GM19328 (cell line): ENCODE results near the gene TRPC4.
"Not testable (repeated sequence)": the region's sequence is repeated elsewhere in the genome, so short reads cannot be mapped to it uniquely, and the experiment has no call there.

Experiments used
- ATAC-seq: cut with Tn5 transposase; IDR thresholded peaks from one replicate; pipeline ENCODE4 v1.9.1; 2021; ENCODE audit warnings: mild to moderate bottlenecking, moderate library complexity; ENCODE audit not compliant: unreplicated experiment

Gene TRPC4

DNA sequence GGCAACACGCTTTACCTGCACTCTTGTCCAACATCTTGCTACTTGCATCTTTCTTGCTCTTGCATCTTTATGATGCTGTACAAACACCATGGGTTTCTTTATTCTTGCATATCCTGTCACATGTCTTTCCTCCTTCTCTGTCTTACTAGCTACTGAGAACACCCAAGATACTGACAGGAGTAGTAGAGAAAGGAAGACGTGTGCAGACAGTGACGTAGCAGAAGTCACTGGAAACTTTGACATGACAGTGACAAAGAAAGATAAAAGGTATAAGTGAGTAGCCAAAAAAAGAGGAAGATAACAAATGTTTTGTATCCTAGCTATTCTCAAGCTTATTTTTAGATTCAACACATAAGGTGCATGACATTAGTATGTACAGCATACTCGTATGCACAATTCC, 34.2 kb downstream of the TRPC4 start:
- ATAC-seq = no peak

DNA sequence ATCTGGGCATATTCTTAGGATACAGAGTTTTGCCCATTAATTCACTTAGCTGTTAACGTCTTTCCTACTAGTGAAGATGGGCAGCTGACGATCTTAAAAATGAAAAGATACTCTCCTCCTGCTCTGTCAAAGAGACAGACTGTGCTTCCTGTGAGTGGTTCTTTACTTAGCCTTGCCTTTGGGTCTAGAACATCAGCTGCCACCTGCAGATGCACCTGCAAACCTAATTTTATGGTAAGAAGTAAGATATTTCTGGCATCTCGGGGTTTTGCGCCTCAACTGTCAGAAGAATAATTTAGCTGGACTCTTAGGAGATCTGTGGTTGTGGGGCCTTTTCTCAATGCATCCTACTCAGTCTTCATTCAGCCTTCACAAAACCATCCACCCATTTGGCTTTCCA, 36.2 kb downstream of the TRPC4 start:
- ATAC-seq = no peak

DNA sequence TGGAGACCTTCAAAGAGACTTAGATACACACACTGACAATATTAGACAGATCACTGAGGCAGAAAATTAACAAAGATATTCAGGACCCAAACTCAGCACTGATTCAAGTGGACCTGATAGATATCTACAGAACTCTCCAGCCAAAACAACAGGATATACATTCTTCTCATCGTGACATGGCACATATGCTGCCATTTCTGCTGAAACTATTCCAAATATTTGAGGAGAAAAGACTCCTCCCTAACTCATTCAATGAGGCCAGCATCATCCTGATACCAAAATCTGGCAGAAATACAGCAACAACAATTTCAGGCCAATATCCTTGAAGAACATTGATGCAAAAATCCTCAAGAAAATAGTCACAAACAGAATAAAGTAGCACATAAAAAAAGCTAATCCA, 53.3 kb downstream of the TRPC4 start:
- ATAC-seq = no peak

DNA sequence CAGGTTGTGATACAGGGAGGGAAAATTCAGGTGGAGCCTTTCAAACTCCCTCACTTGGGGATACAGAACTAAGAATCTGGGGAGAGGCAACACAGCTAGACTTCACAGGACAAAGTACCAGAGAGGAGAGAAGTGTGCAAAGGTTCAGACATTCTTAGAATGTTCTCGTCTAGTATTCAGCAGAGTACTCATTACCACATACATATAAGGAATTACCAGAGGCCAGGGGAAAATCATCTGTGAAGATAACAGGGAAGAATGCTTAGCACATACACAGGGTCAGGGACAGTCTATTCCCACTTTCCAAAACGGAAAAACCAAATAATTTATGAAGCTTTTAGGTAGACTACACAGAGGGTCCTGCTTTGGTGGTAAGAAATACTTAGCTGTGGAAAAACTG, 58.1 kb downstream of the TRPC4 start:
- ATAC-seq = no peak

DNA sequence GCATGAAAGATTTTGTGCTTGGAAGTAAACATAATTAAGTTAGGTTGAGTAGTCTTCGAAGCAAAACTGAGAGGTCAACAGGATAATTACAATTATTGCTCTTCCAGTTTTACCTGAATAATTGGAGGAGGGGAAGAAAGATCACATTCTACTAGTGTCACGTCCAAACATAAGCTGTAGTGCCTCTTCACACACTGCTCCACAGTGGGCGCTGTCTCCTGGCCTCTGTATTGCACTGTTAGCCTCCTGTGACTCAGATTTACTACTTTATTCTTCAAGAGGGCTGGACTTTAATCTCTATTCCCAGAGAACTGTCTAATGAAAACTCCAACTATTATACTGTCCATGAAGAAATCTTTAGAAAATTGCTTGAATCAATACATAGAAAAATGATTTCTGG, 62.9 kb downstream of the TRPC4 start:
- no peak for ATAC-seq

DNA sequence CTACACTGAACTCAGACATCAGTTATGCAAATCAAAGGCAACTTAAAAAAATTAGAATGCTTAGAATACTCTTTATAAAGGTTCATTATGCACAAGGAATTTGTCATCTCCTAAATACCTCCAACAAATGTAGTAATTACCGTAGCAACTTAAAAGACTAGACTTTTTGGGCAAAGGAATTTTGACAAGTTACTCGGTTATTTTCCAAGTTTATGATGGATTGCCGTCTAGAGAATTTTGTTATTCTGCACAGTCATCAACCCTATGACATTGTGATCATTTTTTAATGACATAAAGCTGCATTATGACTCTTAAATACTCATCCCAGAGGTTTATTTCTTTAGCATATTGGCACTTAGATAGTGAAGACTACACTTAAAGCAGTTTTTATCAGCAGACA, 71.9 kb downstream of the TRPC4 start:
- ATAC-seq = no peak

DNA sequence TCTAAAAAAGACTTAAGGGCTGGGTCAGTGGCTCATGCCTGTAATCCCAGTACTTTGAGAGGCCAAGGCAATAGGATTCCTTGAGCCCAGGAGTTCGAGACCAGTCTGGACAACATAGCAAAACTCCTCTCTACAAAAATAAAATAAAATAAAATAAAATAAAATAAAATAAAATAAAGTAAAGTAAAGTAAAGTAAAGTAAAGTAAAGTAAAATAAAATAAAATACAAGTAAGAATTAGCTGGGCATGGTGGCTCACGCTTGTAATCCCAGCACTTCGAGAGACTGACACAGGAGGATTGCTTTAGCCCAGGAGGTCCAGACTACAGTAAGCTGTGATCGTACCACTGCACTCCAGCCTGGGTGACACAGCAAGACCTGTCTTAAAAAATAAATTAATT, 72.8 kb downstream of the TRPC4 start:
- ATAC-seq = not testable (repeated sequence)

DNA sequence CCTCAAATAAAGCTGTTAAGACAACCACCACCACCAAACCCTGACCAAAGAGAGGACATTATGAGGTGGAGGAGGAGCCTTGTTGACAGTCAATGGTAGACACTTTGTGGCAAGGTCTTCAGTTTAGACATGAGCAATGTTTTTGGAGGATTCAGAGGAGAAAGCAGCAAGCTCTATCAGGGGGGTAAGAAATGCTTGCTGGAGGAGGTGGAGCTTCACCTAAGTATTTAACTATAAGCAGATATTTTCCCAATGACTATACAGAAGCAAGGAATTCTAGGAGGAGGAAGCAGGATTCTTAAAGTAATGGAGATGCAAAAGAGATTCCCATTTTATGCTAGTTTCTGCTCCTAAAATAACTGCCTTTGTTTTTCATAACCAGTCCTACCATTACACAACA, 74.2 kb downstream of the TRPC4 start:
- ATAC-seq = no peak

DNA sequence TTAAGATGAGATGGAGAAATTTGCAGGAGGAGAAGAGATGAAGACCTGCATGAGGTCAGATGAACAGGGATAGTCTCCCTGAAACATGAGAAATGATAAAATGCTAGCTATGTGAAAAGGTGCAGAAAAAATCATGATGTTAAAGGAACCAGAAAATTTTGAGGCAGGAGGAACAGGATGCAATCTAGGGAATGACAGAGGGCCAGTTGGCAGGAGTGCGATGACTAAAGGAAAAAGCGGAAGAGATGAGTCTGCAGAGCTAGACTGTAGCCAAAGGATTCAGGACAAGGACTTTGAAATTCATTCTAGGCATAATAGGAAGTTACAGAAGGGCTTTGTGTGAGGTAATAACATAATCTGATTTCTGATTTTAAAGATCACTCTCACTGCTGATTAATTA, 77.9 kb downstream of the TRPC4 start:
- ATAC-seq = no peak

DNA sequence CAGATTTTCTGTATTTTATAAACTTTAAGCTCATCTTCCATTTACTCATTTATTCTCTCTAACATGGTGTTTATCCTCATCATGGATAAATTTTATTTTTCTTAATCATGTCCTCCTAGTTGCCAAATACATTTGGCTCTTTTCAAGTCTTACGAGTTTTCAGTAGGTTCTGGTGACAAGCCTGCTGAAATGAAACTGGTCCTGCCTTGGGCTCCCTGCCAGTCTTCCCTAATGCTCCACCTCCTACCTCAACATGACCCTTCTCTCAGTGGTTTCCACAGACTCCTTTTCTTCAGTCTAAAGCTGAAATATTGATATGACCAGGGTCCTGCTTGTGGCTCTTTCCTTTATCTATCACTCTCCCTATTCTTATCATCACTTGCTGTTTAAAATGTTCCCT, 81.2 kb downstream of the TRPC4 start:
- ATAC-seq = no peak

DNA sequence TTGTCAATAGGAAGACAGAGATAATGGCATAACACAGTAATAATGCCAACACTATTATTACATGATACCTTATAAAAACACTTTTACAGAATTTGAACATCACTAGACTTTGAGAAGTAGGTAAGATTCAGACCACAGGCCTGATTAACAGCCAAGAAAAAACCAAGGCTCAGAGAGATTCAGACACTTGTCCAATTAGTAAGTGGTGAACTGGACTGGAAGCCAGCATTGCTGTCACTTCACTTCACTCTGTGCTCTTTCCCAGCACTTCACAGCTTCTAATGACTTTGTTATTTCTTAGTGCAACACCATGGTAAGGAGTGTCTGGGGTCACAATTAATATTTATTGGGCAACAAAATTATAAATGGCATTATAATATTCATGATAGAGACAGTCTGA, 91.9 kb downstream of the TRPC4 start:
- ATAC-seq = no peak

DNA sequence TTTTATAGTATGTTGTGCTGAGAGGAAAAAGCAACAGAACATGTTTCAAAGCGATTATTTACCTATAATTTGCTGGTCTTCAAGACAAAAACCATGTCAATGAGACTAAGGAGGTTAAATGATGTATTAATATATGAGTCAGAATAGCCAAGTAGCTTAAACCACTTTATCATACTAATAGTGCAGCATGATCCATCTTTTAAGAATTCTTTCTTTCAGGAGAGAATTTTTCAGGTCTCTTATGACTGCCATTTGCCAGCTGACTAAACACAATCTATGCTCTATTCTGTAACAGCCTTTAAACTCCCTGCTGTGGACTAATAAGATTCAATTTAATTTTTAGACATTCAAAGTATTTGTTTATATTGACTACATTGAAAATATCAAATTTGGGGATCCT, 93.7 kb downstream of the TRPC4 start:
- no peak for ATAC-seq

DNA sequence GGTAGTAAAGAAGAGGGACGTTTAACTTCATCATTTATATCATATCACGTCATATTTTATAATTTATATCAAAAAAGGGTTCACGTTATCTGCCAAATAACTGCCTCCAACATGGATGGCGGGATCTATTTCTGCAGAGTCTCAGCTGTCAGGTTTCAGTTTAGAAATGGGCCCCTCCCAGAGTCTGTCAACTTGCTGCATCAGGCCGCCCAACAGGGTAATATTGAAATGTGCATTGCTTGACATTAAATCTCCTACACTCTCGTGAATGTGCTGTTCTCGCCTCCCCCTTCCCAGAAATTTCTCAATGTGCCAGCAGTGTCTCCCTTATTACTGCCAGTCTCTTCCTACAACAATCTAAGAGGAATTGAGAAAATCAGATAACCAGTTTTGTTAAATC, 96.9 kb downstream of the TRPC4 start:
- no peak for ATAC-seq

DNA sequence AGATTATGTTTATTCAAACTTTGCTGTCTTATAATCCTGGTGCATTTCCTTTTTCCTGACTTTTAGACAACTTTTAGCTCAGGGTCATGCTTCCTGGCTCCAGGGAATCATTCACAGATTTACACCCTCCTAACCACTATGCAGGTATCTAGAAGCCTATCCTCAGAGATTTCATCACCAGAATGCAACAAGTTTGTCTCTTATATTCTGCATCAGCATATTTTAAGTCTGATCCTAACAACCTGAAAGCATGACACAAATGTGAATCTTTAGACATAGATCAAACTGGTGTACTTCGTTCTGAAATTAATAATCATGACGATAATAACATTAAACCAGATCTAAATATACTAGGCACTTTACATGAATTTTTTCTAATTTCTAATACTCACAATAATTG, 100.0 kb downstream of the TRPC4 start:
- no peak for ATAC-seq

DNA sequence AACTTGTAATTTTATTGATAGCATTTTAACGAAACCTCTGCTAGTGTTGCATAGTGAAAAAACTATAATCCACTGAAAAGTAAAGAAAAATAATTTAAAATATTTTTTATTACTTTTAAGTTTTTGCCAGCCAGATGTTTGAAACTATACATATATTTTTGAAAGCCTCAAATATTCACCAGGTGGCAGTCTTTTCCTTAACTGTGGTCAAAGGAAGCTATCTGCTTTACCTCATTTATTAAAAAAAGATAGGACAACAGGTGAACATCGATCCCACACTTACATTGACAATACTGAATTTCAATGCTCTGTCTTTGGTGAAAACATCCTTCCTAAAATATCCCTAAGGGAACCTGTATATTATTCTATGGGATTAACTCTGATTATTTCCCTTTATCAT, 100.5 kb downstream of the TRPC4 start:
- ATAC-seq = no peak

DNA sequence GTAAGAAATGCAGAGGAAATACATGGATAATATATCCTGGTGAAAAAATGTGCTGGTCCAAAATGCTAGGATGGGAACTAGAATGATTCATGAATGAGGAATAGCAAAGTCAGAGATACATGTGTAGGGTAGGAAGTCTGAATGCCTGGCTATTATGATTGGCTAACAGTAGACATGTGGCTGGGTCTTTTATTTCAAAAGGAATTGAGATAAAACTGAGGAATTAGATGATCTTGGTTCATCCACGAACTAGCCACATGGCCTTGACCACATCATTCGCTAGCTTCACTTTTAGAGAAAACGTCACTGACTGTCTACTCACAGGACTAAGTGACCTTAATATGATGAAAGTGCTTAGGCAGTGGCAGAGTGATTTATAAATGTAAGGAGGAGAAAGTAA, 103.1 kb downstream of the TRPC4 start:
- ATAC-seq = no peak

DNA sequence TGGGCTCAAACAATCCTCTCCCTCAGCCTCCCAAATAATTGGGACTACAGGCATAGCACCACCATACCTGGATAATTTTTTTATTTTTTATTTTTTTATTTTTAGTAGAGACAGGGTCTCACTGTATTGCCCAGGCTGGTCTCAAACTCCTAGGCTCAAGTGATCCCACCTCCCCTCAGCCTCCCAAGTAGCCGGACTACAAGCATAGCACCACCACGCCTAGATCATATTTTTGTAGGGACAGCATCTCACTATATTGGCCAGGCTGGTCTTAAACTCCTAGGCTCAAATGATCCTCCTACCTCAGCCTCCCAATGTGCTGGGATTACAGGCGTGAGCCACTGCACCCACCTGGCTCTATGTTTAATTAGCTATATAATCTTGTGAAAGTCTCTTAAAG, 114.2 kb downstream of the TRPC4 start:
- ATAC-seq = no peak

DNA sequence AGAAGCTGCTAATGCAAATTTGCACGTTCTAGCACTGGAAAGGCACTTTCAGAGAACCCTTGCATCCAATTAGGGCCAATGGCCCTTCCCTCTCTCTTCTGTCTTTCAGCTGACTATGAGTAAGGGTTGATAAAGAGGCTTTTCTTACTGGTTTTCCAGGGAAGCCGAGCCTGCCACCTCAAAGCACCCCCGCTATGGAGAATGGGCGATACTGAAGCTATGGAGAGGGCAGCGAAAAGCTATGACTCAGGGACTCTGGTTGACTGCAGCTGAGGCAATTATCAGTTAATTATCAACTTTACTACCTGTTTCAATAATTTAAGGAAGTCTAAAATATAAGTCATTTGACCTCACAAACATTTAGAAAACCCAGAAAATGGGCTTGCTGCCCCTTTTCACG, 115.8 kb downstream of the TRPC4 start:
- no peak for ATAC-seq

DNA sequence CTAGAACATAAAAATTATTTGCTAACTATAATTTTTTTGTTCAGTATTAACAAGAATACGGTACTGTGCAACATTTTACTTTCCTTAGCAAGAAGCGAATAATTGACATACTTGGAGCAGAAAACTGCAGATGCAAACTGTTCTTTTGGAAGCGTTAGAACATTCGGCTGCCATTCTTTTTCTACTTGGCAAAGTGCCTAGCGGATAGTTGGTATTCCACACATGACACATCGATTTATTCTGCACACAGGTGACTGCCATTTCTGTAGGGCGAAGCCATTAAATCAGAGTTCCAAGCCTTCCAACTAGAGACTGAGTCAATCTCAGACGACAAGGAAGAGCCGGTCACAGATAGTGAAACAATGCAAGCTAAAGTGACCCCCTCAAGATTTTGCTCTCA, 117.4 kb downstream of the TRPC4 start:
- no peak for ATAC-seq

DNA sequence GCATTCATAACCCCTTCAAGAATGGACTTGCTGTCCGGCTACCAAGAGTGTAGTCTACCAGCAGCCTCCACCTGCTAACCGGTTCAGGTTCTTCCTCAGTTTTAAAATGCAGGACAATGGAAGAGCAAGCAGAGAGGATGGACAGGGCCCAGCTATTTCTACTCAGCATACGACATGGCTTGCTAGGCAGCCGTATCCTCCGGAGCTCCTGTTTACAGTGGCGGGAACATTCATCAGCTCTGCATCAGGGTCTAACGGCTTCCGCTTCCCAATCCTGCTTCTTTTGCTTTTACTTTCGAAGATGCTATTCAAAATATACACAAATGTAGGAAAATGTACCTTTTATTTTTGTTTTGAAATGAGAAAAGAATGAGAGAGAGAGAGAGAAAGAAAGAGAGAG, 118.5 kb downstream of the TRPC4 start:
- ATAC-seq = no peak

DNA sequence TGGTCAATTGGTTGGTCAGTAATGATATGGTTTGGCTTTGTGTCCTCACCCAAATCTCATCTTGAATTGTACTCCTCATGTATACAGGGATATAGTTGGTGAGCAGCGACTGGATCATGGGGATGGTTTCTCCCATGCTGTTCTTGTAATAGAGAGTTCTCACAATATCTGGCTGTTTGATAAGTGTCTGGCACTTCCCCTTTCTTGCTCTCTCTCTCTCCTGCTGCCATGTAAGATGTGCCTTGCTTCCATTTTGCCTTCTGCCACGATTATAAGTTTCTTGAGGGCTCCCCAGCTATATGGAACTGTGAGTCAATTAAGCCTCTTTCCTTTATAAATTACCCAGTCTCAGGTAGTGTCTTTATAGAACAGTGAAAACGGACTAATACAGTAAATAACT, 120.7 kb downstream of the TRPC4 start:
- ATAC-seq = no peak

DNA sequence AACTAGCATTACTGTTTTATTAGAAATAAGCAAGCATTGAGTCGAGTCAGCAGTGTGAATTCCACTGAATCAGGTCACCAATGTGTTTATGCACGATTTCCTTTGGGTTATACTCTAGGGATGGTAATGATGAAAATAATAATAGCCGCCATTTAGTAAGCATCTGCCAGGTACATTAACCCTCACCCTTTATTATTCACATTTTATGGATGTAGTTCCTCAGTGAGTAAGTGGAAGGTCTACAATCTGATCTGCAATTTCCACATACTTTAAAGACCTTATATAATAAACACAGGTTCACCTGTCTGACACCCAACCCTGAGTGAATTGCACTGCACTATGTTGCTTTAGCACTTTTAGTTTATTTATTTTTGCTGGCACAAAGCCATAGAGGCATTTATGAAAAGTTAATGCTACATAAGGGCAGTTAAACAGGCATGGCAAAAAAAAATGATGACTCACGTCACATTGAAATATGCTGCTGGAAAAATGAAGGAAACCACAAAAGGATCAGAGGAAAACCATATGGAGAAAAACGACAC, 122.4 kb downstream of the TRPC4 start:
- ATAC-seq = no peak

DNA sequence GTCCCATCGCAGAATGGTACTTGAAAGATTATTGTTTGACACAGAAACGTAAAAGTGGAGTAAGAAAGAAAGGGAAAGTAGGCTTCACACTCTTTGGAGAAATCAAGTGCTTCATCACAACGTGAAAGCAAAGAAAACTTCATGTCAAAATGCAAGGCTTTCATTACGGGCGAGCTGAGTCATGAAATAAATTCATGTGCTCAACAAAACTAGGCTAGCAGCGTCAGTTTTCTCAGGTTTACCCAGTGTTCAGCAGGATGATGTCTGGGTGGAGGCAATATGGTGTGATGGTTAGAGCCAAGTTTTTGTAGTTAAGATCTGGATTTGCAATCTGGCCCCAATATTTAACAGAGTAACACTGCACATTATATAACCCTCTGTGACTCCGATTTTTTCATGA, 128.0 kb downstream of the TRPC4 start:
- no peak for ATAC-seq

DNA sequence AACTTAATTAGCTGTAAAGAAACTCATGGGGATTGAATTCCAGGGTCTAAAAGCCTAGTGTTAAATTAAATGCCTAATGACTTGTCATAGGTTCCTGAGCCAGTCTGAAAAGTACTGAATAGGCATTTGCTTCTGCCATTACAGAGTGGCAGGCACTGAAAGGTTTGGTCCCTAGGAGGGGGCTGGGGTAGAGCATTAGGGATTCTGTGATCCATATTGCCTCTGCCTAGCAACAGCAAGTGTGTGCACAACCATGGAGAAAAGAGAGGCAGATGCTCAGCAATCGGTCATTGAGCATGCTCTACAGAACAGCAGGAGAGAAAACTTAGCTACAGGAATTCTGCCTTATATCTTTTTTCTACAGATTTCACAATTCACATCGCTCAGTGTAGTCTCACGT, 133.5 kb downstream of the TRPC4 start:
- ATAC-seq = no peak
